Endometrium (tissue), 2 donors: ENCODE results near the gene STAT5B.
"Not testable (repeated sequence)": the region's sequence is repeated elsewhere in the genome, so short reads cannot be mapped to it uniquely, and the experiment has no call there.

Source experiments
- FAIRE-seq: peaks from 2 replicates; lab custom pipeline; 2012; peaks lifted over from hg19 to GRCh38; lab: Jason Lieb, UNC
- donor health status: control.
- donor health status: control.

STAT5B gene

GRCh38 chr17:42305543-42306384 is 29.6 kb upstream of the STAT5B start:
- FAIRE-seq = no peak

- FAIRE-seq = not testable (repeated sequence)
These were observed 28.8 kb upstream of the STAT5B start for GRCh38 chr17:42305031-42305330.

- no peak for FAIRE-seq
These were observed 28.2 kb upstream of the STAT5B start for GRCh38 chr17:42304187-42305030.

GRCh38 chr17:42303694-42304093 is 27.5 kb upstream of the STAT5B start:
- no peak for FAIRE-seq

- FAIRE-seq = no peak
These were observed 24.8 kb upstream of the STAT5B start for GRCh38 chr17:42301022-42301421.

GRCh38 chr17:42299913-42300312 is 23.7 kb upstream of the STAT5B start:
- not testable (repeated sequence) for FAIRE-seq

- not testable (repeated sequence) for FAIRE-seq
These were observed 23.2 kb upstream of the STAT5B start for GRCh38 chr17:42299361-42299760.

- not testable (repeated sequence) for FAIRE-seq
These were observed 21.6 kb upstream of the STAT5B start for GRCh38 chr17:42297775-42298174.

- no peak for FAIRE-seq
These were observed 19.8 kb upstream of the STAT5B start for GRCh38 chr17:42296012-42296411.

- FAIRE-seq = no peak
These were observed 18.5 kb upstream of the STAT5B start for GRCh38 chr17:42294469-42295398.

GRCh38 chr17:42291129-42291528 is 14.9 kb upstream of the STAT5B start:
- FAIRE-seq = no peak

- no peak for FAIRE-seq
These were observed 14.4 kb upstream of the STAT5B start for GRCh38 chr17:42290577-42290976.

GRCh38 chr17:42289611-42290181 is 13.5 kb upstream of the STAT5B start:
- FAIRE-seq = no peak

- FAIRE-seq = no peak
These were observed 12.8 kb upstream of the STAT5B start for GRCh38 chr17:42288803-42289610.

- FAIRE-seq = no peak
These were observed 12.0 kb upstream of the STAT5B start, which contains the start of gene STAT5A for GRCh38 chr17:42287977-42288802. TSS of gene STAT5A (plus strand) at chr17:42288498. CDS start at chr17:42289412, 914 bp downstream.

- no peak for FAIRE-seq
These were observed 11.2 kb upstream of the STAT5B start for GRCh38 chr17:42287305-42287976.

GRCh38 chr17:42286411-42287221 is 10.4 kb upstream of the STAT5B start:
- no peak for FAIRE-seq

- no peak for FAIRE-seq
These were observed 9.3 kb upstream of the STAT5B start for GRCh38 chr17:42285346-42286050.
